GM10248 (cell line): Measurements from ENCODE around the gene RAB1B.

Source experiments
- CTCF ChIA-PET: fragments of 300-600 bp; sonication (Branson Sonifier 250); formaldehyde crosslinking; extraction: SDS; loops from one replicate; lab custom pipeline; 2021; ENCODE audit warnings: antibody characterized with exemption; lab: Yijun Ruan, JAX
- POLR2A ChIA-PET: fragments of 350-650 bp; sonication (Branson Sonifier 250); formaldehyde crosslinking; extraction: SDS; loops from one replicate; lab custom pipeline; 2020; ENCODE audit warnings: antibody characterized with exemption; lab: Yijun Ruan, JAX
- DNase-seq: peaks from one replicate; pipeline ENCODE4 v3.0.0; 2012; ENCODE audit errors: extremely low spot score
- CTCF ChIP-seq: IDR thresholded peaks from 2 replicates; pipeline ENCODE4 v1.5.1; 2012; ENCODE audit warnings: mild to moderate bottlenecking, low read depth; ENCODE audit errors: extremely low read depth, missing control alignments, control extremely low read depth

Gene RAB1B

DNA sequence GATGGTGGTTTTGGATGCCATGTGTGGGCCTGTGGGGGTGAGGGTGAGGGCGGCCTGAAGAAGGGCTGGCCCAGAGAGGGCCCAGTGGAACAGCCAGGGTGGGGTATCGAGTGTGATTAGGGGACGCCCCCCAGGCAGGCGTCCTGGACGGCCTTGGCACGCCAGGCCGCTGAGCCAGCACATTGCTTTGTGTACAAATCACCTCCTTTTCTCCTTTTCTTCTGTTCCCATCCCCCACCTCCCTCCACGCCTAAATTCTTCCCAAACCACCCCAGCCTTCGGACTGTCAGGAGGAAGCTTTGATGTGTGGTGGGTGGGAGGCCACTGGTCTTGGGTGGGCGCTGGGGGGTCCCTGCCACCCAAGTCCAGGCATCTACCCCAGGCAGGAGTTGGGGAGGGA lies 56.2 kb downstream of the RAB1B start:
- POLR2A ChIA-PET: no interaction called here
- no peak for DNase-seq
- CTCF ChIA-PET: interaction anchor here (3.7 kb wide), 1 partner anchor 13 kb away, joined by 34 read pairs; no protein-coding TSS in a partner anchor
- TF ChIP-seq CTCF: no peak

DNA sequence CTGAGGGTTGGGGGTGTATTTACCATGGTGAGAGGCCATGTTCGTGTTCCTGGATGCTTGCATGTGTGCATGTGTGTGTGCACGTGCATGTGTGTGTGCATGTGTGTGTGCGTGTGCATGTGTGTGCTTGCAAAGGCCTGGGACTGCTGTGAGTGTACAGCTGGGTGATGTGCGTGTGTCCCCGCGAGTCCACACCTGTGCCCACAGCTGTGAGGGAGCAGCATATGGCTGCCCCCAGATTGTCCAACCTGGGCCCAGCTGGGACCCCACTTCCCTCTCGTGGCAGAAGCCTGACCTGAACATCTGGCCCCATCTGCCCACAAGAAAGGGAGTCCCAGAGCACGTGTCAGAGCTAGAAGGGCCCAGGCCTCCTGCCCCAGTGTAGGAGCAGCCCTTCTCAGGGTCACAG lies 56.8 kb downstream of the RAB1B start:
- no peak for DNase-seq
- ChIA-PET CTCF (interaction anchor here (3.7 kb wide), 1 partner anchor 13 kb away, joined by 34 read pairs; no protein-coding TSS in a partner anchor), POLR2A (no interaction called here)

DNA sequence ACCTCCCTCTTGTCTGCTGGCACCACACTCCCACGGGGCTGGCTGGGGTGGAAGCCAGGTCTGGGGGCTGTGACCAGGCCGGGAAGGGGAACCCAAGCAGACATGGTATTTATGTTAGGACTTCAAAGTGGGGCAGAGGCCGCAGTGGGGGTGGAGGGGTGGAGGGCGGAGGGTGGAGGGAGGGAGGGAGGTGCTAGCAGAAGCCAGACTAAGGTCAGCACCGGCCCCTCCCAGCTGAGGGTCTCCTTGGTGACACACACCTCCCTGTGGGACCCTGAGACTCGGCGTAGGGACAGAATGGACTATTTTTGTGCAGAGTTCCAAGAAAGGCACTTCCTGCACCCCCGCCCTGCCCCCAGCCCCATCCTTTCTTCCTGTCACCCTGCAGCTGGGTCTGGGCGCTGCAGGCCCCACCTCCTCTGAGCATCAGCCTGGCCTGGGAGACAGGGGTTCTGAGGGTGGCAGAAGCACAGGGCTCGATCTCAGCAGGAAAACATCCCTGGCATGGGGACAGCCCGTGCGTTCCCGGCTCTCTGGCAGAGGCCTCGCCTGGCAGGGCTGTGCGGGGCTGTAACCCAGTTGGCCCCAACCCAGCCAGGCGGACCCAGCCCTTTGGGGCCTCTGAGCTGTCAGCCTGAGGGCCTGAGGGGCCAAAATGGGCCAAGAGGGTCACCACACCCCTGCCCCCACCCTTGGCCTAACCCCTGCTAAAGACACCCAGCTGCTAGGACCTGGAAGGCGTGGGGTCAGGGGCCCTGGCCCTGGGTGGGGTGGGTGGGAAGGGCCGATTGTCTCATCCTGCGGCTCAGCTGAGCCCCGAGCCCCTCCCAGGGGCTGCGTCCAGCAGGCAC lies 58.0 kb downstream of the RAB1B start:
- CTCF ChIA-PET: interaction anchor here (0.8 to 3.7 kb wide), 4 partner anchors 9 to 62 kb away, joined by 3 to 34 read pairs (median 4); no protein-coding TSS in a partner anchor
- no peak for DNase-seq
- TF ChIP-seq CTCF: no peak
- POLR2A ChIA-PET: no interaction called here

More for the DNA sequence above, 56.8 kb downstream of the RAB1B start:
- TF ChIP-seq CTCF: no peak
